OCI-M2 (cell line): Measurements from ENCODE around the gene IL21R.
"Not testable (repeated sequence)": the region's sequence is repeated elsewhere in the genome, so short reads cannot be mapped to it uniquely, and the experiment has no call there.

Source experiments
- DNase-seq: peaks from one replicate; lab custom pipeline; 2025; ENCODE audit not compliant: unreplicated experiment; lab: John Stamatoyannopoulos, UW

IL21R gene

GRCh38 chr16:27426423-27427408 is 24.7 kb downstream of the IL21R start:
- no peak for DNase-seq

GRCh38 chr16:27427538-27427937 is 25.6 kb downstream of the IL21R start:
- DNase-seq: no peak

- no peak for DNase-seq
Observed at GRCh38 chr16:27428026-27428785, 26.2 kb downstream of the IL21R start.

- no peak for DNase-seq
Observed at GRCh38 chr16:27429330-27429871, 27.4 kb downstream of the IL21R start.

GRCh38 chr16:27429981-27430441 is 28.0 kb downstream of the IL21R start:
- no peak for DNase-seq

GRCh38 chr16:27430512-27430911 is 28.5 kb downstream of the IL21R start:
- no peak for DNase-seq

- DNase-seq: no peak
Observed at GRCh38 chr16:27430923-27431484, 29.0 kb downstream of the IL21R start.

GRCh38 chr16:27431773-27432532 is 30.0 kb downstream of the IL21R start:
- no peak for DNase-seq

GRCh38 chr16:27432558-27432957 is 30.6 kb downstream of the IL21R start:
- DNase-seq: no peak

GRCh38 chr16:27433191-27433590 is 31.2 kb downstream of the IL21R start:
- DNase-seq: not testable (repeated sequence)

GRCh38 chr16:27433636-27434035 is 31.7 kb downstream of the IL21R start:
- no peak for DNase-seq

- no peak for DNase-seq
Observed at GRCh38 chr16:27434141-27435051, 32.4 kb downstream of the IL21R start.

- DNase-seq: not testable (repeated sequence)
Observed at GRCh38 chr16:27435146-27435545, 33.2 kb downstream of the IL21R start.

GRCh38 chr16:27436065-27436464 is 34.1 kb downstream of the IL21R start:
- DNase-seq: no peak

- DNase-seq: no peak
Observed at GRCh38 chr16:27436921-27437650, 35.1 kb downstream of the IL21R start.

- DNase-seq: no peak
Observed at GRCh38 chr16:27437946-27438345, 36.0 kb downstream of the IL21R start.

- DNase-seq: no peak
Observed at GRCh38 chr16:27439271-27440018, 37.5 kb downstream of the IL21R start.

- DNase-seq: no peak
Observed at GRCh38 chr16:27441276-27441675, 39.3 kb downstream of the IL21R start.
